Head of caudate nucleus (tissue), 42 donors: Measurements from ENCODE around the gene ETHE1.

Experiments used
- DNase-seq, 42 donors: peaks; one replicate each; pipeline versions ENCODE4 v3.0.0 to v3.0.0-alpha.2; 2020 to 2021; ENCODE audit warnings: mixed read lengths in 7 of 42
- intact Hi-C: fragments of 100-400 bp; cut with DNase I; formaldehyde crosslinking; loops from one replicate; pipeline ENCODE4 v1.15.0; 2022

The ETHE1 gene, protein sequence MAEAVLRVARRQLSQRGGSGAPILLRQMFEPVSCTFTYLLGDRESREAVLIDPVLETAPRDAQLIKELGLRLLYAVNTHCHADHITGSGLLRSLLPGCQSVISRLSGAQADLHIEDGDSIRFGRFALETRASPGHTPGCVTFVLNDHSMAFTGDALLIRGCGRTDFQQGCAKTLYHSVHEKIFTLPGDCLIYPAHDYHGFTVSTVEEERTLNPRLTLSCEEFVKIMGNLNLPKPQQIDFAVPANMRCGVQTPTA

GRCh38 chr19:43526884-43527859 is at the start of gene ETHE1:
TSS of gene ETHE1 (minus strand) at chr19:43527201. CDS start at chr19:43527177, 24 bp downstream.
- intact Hi-C loops: no loop called here
- peak; percentile 53 to 93 (median 87) for DNase-seq

DNA sequence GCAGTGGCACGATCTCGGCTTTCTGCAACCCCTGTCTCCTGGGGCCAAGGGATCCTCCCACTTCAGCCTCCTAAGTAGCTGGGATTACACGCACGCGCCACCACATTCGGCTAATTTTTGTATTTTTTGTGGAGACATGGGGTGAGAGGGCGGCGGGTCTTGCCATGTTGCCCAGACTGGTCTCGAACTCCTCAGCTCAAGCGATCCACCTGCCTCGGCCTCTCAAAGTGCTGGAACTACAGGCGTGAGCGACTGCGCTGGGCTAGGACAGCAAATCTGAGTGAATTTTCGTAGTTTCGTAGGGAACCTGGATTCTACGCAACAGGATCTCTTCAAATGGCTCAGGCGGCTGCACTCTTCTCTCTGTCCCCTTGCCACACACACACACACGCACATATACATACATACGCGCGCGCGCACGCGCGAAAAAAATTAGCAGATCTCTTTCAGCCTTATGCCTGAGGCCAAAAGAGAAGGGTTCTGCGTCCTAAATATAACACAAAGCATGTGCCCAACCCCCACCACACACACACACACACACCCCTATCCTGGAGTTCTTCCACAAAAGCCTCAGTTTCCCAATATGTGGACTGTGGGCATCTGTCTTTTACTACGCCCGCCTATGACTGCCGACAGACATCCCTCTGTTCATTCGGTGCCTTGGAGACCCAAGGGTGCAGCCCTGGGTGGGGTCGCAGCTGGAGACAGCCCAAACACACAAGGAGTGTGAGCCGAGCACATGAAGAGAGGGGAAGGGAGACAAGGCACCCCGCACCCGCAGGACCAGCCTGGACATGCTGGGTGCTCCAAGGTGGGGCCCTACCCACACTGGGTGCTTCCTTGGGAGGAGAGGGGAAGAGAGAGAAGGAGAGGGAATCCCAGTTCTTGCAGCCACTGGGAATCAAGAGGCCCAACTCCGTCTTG is 49.2 kb upstream of the ETHE1 start:
- intact Hi-C loops: loop anchor here (1.0 kb wide), 1 partner anchor 20 kb away; the partner anchor contains the start of genes IRGQ and ZNF576

GRCh38 chr19:43575156-43575950 is 48.4 kb upstream of the ETHE1 start, which contains the start of the genes PINLYP and XRCC1:
TSS of gene PINLYP (plus strand) at chr19:43575801. CDS start at chr19:43577192, 1,391 bp downstream.
TSS of gene XRCC1 (minus strand) at chr19:43575527. CDS start at chr19:43575458, 69 bp downstream.
- DNase-seq: peak; percentile 93 to 99 (median 98)
- intact Hi-C loops: loop anchor here (1.0 kb wide), 1 partner anchor 21 kb away; the partner anchor contains the start of genes IRGQ and ZNF576

More for the DNA sequence above, 49.2 kb upstream of the ETHE1 start:
- peak in 3 of 42 donors; percentile 16 to 45 (median 23) for DNase-seq

- intact Hi-C loops: loop anchor here (1.0 kb wide), 1 partner anchor 22 kb away; the partner anchor contains the start of genes IRGQ and ZNF576
- DNase-seq: peak in 2 of 42 donors; percentile 10 to 19
These were observed 47.6 kb upstream of the ETHE1 start for GRCh38 chr19:43574424-43575155.

DNA sequence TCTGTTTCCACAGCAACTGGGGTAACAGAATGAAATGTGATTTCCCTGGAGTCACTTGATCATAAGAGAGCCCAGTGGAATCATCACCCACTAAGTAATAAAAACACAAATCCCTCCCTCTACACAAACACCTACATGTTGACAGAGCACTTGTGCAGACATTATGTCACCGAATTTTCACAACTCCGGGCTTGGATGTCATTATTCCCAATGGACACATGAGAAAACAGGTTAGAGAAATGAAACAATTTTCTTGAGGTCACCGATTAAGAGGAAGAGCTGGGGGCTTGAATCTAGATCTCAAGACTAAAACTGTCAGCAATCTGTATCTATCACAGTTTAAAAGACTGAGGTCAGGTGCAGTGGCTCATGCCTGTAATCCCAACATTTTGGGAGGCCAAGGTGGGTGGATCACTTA is 45.2 kb upstream of the ETHE1 start:
- no peak for DNase-seq
- intact Hi-C loops: no loop called here

GRCh38 chr19:43570174-43570791 is 43.3 kb upstream of the ETHE1 start:
- intact Hi-C loops: no loop called here
- DNase-seq: no peak

DNA sequence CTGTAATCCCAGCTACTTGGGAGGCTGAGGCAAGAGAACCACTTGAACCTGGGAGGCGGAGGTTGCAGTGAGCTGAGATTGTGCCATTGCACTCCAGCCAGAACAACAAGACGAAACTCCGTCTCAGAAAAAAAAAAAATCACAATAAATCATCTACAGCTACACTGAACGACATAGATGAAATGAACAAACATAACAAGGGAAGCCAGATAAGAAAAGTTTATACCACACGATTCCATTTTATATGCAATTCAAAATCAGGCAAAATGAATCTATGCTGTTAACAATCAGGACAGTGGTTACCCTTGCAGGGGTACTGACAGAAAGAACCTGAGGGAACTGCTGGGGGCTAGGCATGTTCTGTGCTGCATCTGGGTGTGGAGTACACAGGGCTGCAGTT is 42.7 kb upstream of the ETHE1 start:
- intact Hi-C loops: no loop called here
- no peak for DNase-seq

GRCh38 chr19:43564800-43565199 is 37.8 kb upstream of the ETHE1 start:
- intact Hi-C loops: no loop called here
- DNase-seq: peak in 3 of 42 donors; percentile 14 to 32 (median 31)

GRCh38 chr19:43563816-43564457 is 36.9 kb upstream of the ETHE1 start:
- intact Hi-C loops: no loop called here
- DNase-seq: no peak

DNA sequence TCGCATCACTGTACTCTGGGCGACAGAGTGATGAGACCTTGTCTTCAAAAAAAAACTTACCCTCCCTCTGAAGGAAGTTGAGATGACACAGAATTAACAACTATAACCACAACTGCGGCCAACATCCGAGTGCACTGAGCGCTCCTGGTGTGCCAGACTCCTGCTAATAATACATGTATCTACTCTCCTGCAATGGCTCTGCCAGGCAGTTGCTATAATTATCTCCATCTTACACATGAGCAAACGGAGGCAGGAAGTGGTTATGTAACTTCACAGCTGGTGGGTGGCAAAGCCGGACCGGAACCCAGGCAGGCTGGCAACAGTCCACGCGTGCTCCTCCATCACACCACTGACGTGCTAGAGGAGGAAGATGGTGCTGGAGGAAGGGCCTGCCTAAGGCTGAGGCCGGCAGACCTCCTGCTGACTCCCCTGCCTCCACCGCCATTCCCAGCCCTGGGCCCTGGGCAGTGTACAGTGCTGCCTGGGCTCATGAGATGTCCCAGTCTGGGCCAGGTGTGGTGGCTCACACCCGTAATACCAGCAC is 35.8 kb upstream of the ETHE1 start:
- peak; percentile 45 to 92 (median 76) for DNase-seq
- intact Hi-C loops: no loop called here

DNA sequence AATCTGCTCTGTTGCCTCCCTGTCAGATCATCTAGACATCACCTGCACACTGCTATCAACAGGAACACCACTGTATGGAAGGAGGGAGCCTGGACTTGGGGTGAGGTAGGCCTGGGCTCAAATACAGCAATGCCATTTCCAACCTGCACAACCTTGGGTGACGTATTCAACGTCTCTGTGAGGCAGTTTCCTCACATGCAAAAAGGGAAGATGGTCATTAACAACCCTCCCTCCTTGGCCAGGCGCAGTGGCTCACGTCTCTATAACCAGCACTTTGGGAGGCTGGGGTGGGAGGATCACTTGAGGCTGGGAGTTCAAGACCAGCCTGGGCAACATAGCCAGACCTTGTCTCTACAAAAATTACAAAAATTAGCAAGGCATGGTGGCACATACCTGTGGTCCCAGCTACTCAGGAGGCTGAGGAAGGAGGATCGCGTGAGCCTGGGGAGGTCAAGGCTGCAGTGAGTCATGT is 35.3 kb upstream of the ETHE1 start:
- intact Hi-C loops: no loop called here

GRCh38 chr19:43561139-43561970 is 34.4 kb upstream of the ETHE1 start:
- DNase-seq: no peak
- intact Hi-C loops: no loop called here

More for the DNA sequence above, 35.3 kb upstream of the ETHE1 start:
- no peak for DNase-seq

DNA sequence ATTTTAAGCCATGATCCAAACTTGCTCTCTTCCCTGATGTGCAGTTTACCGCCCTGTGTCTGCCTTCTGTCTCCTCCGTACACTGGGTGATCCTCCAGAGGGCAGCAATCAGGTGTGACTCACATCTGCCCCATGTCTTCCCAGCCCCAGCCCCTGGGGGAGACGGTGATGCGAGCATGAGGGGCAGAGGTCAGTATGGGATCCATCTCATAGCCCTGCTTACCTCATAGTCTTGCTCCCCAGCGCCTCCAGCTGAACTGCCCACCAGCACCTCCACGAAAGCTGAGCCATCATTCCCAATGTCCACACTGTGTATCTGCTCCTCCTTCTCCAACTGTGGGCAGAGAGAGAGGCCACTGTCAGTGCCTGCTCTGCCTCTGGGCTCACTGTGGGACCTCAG is 33.7 kb upstream of the ETHE1 start:
- DNase-seq: peak in 2 of 42 donors; percentile 14 to 51
- intact Hi-C loops: no loop called here

GRCh38 chr19:43555185-43555770 is 28.3 kb upstream of the ETHE1 start:
- DNase-seq: peak; percentile 71 to 94 (median 85)
- intact Hi-C loops: no loop called here
